Colonic mucosa (tissue), 4 donors: ENCODE results near the gene KRT222. TPM values are rescaled to one million over a fixed set of nuclear protein-coding genes. Genes with fewer than 3 reads are reported as not detected.

ENCODE experiments used
- DNase-seq: peaks from one replicate; pipeline ENCODE4 v3.0.0-alpha.2; 2020
- H3K27ac ChIP-seq: fragments of 200-600 bp; one replicate; pipeline ENCODE4 v1.8.0; 2021
- H3K27me3 ChIP-seq: fragments of 200-600 bp; one replicate; pipeline ENCODE4 v1.8.0; 2021
- H3K36me3 ChIP-seq: fragments of 200-600 bp; one replicate; pipeline ENCODE4 v1.8.0; 2021
- H3K4me1 ChIP-seq: fragments of 200-600 bp; one replicate; pipeline ENCODE4 v1.8.0; 2021; ENCODE audit warnings: mild to moderate bottlenecking
- H3K4me3 ChIP-seq: fragments of 200-600 bp; one replicate; pipeline ENCODE4 v1.8.0; 2021
- H3K9ac ChIP-seq, 2 donors: one replicate each; pipeline ENCODE4 v1.7.0; 2013; ENCODE audit warnings: control low read depth in 2 of 2, low read depth in 2 of 2, low read length in 2 of 2
- H3K9me3 ChIP-seq: fragments of 200-600 bp; one replicate; pipeline ENCODE4 v1.8.0; 2021
- intact Hi-C: fragments of 100-400 bp; cut with DNase I; formaldehyde crosslinking; loops from one replicate; pipeline ENCODE4 v1.14.1; 2022
- total RNA-seq, 2 donors: library from RNA; stranded (reverse); fragmentation: NEBNext Ultra II Directional in 1 of 2; extraction: Animal tissue kit (Norgen Biotek cat#: 25700) in 1 of 2; gene quantifications; one replicate each; pipeline ENCODE4 v1.2.1, GENCODE V29; 2021
- TF ChIP-seq, protein P1 (sequence below): fragments of 200-600 bp; IDR thresholded peaks from one replicate; pipeline ENCODE4 v1.8.0; 2022; ENCODE audit warnings: antibody characterized with exemption, mild to moderate bottlenecking
- donor health status: healthy.
- donor health status: DM: no; HTN: no; CAD: no.
- donor health status: DM: no; HTN: no; CAD: no.

Gene KRT222
- total RNA-seq, 2 donors from 2014 or later, result 0.69 TPM; not detected in 1

DNA sequence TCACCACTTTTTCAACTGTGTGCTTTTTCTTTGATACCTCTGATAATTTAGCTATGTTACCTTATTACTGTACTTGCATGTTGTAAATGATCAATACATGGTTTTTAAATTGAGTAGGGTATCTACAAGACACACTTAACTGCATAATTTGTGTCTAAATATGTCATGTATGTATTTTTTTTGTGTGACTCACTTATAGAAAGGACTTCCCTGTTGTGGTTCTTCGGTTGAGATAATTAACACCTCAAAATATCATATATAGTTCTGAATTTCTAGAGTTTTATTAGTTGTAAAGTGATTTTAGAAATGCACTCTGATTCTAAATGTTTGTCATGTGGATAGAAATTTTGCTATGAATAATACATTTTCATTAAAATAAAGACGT is 14.5 kb upstream of the KRT222 start:
- Histone ChIP-seq H3K27ac (no peak overlapping the region), H3K27me3 (no peaks in the 10 kb centered on the region), H3K9me3 (no peaks in the 10 kb centered on the region), H3K4me3 (no peak overlapping the region), H3K4me1 (no peaks in the 10 kb centered on the region), H3K36me3 (no peaks in the 10 kb centered on the region), H3K9ac (no peak overlapping the region)
- no peak for DNase-seq
- TF ChIP-seq, protein P1, sequence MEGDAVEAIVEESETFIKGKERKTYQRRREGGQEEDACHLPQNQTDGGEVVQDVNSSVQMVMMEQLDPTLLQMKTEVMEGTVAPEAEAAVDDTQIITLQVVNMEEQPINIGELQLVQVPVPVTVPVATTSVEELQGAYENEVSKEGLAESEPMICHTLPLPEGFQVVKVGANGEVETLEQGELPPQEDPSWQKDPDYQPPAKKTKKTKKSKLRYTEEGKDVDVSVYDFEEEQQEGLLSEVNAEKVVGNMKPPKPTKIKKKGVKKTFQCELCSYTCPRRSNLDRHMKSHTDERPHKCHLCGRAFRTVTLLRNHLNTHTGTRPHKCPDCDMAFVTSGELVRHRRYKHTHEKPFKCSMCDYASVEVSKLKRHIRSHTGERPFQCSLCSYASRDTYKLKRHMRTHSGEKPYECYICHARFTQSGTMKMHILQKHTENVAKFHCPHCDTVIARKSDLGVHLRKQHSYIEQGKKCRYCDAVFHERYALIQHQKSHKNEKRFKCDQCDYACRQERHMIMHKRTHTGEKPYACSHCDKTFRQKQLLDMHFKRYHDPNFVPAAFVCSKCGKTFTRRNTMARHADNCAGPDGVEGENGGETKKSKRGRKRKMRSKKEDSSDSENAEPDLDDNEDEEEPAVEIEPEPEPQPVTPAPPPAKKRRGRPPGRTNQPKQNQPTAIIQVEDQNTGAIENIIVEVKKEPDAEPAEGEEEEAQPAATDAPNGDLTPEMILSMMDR, result no peak
- intact Hi-C loops, result no loop called here

DNA sequence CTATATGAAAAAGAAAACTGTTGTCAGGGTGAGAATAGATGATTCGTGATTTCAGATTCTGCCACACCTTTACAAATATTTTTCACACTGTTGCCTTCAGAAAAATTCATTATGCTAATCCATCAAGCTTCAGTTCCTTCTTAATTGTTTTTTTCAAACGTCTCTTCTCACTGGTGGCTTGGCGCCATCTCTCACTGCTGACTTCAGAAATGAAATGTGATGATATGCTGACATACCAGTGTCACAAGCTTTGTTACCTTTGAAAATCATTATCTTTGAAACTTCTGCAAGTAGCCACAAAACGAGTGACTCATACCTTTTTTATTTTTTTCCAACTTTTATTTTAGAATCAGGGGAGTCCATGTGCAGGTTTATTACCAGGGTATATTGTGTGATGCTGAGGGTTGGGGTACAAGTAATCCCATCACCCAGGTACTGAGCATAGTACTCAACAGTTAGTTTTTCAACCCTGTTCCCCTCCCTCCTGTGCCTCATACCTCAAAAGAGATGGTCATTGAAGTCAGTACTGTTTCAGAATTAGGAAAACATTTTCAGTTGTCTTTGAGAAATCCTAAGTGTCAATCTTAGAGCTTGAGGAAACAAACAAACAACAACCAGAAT is 14.0 kb upstream of the KRT222 start:
- Histone ChIP-seq H3K27ac (no peak overlapping the region), H3K9me3 (no peaks in the 10 kb centered on the region), H3K36me3 (no peaks in the 10 kb centered on the region), H3K27me3 (no peaks in the 10 kb centered on the region), H3K9ac (no peak overlapping the region), H3K4me1 (no peaks in the 10 kb centered on the region), H3K4me3 (no peak overlapping the region)
- TF ChIP-seq, protein P1, result no peak
- no peak for DNase-seq
- intact Hi-C loops, result no loop called here

DNA sequence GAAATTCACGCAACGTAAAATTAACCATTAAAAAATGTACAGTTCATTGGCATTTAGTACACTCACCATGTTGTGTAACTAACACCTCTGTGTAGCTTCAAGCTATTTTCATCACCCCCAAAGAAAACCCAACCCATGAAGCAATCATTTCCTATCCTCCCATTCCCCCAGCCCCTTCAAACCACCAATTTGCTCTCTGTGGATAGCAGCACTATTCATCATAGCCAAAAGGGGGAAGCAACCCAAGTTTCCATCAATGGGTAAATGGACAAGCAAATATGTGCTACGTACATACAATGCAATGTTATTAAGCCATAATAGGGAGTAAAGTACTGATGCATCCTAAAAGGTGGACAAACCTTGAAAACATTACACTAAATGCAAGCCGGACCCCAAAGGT is 10.9 kb upstream of the KRT222 start:
- TF ChIP-seq, protein P1, result no peak
- H3K36me3 ChIP-seq, result no peaks in the 10 kb centered on the region
- no peak overlapping the region for H3K9ac ChIP-seq
- H3K9me3 ChIP-seq, result no peaks in the 10 kb centered on the region
- DNase-seq, result no peak
- H3K4me1 ChIP-seq, result no peaks in the 10 kb centered on the region
- no peak overlapping the region for H3K27ac ChIP-seq
- no peaks in the 10 kb centered on the region for H3K27me3 ChIP-seq
- intact Hi-C loops, result no loop called here
- no peak overlapping the region for H3K4me3 ChIP-seq

DNA sequence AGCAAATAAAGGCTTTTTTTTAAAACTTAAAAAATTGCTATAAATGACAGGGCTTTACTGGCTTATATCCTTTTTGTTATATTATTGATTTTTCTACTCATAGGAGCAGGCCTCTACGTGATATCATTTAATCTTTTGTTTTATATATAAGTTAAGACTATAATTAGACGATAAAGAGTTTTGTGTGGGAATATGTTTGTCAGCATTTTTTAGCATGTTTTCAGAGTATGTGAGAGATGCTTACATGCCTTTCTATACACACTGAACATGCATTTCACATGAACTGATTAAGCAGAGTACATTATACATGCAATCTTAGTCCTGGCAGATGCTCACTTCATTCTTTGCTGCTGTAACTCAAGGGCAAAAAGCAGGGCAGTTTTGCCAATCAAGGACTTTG is 7.7 kb upstream of the KRT222 start:
- Histone ChIP-seq H3K9ac (no peak overlapping the region), H3K27me3 (no peaks in the 10 kb centered on the region), H3K9me3 (no peaks in the 10 kb centered on the region), H3K36me3 (no peaks in the 10 kb centered on the region), H3K4me3 (no peak overlapping the region), H3K4me1 (no peaks in the 10 kb centered on the region), H3K27ac (no peak overlapping the region)
- intact Hi-C loops, result no loop called here
- no peak for DNase-seq
- TF ChIP-seq, protein P1, result no peak

DNA sequence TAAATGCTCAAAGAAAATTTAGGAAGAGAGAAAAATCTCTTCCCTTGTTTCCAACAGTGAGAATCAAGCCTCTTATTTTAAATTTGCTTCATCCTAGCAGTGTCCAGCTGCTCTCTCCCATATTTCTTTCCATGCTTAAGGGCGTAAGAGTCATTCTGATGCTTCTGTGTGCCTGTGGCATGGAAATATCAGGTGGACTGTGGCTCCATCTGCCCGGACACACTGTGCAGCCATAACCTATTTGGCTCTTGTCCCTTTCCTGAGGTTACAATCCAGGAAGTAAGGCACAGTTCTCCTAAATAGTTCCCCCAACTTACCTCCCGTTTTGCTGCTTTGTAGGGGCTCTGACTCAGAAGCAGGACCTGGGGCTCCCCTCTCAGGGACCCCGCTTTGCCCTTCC is 6.3 kb upstream of the KRT222 start:
- TF ChIP-seq, protein P1, result no peak
- no peak for DNase-seq
- no peaks in the 10 kb centered on the region for H3K27me3 ChIP-seq

More for the DNA sequence above, 6.3 kb upstream of the KRT222 start:
- intact Hi-C loops, result no loop called here
- Histone ChIP-seq H3K4me3 (no peak overlapping the region), H3K9ac (no peak overlapping the region), H3K36me3 (no peaks in the 10 kb centered on the region), H3K9me3 (no peaks in the 10 kb centered on the region), H3K27ac (no peak overlapping the region), H3K4me1 (no peaks in the 10 kb centered on the region)
